Cardiac muscle cell (in vitro differentiated cells and primary cell): Measurements from ENCODE around the gene ZNF329. TPM values are rescaled to one million over a fixed set of nuclear protein-coding genes. Genes with fewer than 3 reads are reported as not detected.

ENCODE experiments used
- DNase-seq, 2 donors: peaks; one replicate each; pipeline versions ENCODE4 v3.0.0 to v3.0.0-alpha.2; 2010 to 2017; ENCODE audit warnings: low read depth in 1 of 2, low spot score in 1 of 2
- H3K27ac ChIP-seq: fragments of 200-600 bp; sonication (generic); 2 replicates; pipeline ENCODE4 v1.5.1; 2016
- H3K27me3 ChIP-seq: fragments of 200-600 bp; sonication (generic); 2 replicates; pipeline ENCODE4 v1.6.0; 2016; ENCODE audit warnings: control low read depth
- H3K36me3 ChIP-seq: fragments of 200-600 bp; sonication (generic); 2 replicates; pipeline ENCODE4 v1.5.1; 2016; ENCODE audit warnings: control low read depth
- H3K4me1 ChIP-seq: fragments of 200-600 bp; sonication (generic); 2 replicates; pipeline ENCODE4 v1.8.1; 2017; ENCODE audit warnings: low read depth, mild to moderate bottlenecking, mixed run types
- H3K4me3 ChIP-seq: fragments of 200-600 bp; sonication (generic); 2 replicates; pipeline ENCODE4 v1.5.1; 2016; ENCODE audit warnings: mild to moderate bottlenecking
- H3K9me3 ChIP-seq: fragments of 200-600 bp; sonication (generic); 2 replicates; pipeline ENCODE4 v1.5.1; 2017; ENCODE audit warnings: low read depth, mild to moderate bottlenecking, control low read depth
- polyA plus RNA-seq: library from polyadenylated mRNA; unstranded; fragments of >200 nt; fragmentation: Nextera tagmentation; extraction: Ambion mirVana; gene quantifications from 2 replicates; pipeline ENCODE4 v1.2.1, GENCODE V29; 2016
- total RNA-seq: library from RNA; depleted of rRNA; stranded (reverse); fragments of >200 nt; gene quantifications from 2 replicates; pipeline ENCODE4 v1.2.3, GENCODE V29; 2016
- TF ChIP-seq, protein P1 (sequence below): IDR thresholded peaks from 2 replicates; pipeline ENCODE4 v1.5.1; 2012; ENCODE audit warnings: low read depth, mild to moderate bottlenecking, low read length

ZNF329 gene
- total and polyA plus RNA-seq, 2 experiments from 2014 or later = 5.2 to 29.6 TPM

DNA sequence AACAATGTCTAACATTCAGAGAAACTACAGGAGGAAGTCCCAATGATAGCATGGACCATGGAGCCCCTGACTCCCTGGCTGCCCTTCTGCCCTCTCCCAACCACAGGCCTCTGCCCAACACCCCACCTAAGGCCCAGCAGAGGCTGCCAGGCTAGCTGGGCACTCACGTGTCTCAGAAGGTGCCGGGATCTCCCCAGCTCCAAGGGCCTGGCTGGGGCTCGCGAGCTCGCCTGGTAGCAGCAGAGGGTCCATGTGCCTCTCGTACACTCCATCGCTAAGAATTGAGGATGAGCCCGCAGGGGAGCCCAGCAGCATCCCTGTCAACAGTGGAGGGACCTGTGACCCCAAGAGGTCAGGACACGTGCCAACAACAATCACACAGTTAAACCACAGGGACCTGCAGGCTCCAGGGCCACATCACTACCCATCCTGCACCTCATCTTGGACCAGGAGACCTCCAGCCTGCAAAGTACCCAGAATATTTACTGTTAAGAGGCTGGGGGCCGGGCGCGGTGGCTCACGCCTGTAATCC is 62.0 kb downstream of the ZNF329 start:
- H3K9me3 ChIP-seq = no peaks in the 10 kb centered on the region
- H3K27me3 ChIP-seq = no peaks in the 10 kb centered on the region
- DNase-seq = no peak
- peaks cover 9% of the 10 kb centered on the region for H3K36me3 ChIP-seq
- TF ChIP-seq, protein P1, sequence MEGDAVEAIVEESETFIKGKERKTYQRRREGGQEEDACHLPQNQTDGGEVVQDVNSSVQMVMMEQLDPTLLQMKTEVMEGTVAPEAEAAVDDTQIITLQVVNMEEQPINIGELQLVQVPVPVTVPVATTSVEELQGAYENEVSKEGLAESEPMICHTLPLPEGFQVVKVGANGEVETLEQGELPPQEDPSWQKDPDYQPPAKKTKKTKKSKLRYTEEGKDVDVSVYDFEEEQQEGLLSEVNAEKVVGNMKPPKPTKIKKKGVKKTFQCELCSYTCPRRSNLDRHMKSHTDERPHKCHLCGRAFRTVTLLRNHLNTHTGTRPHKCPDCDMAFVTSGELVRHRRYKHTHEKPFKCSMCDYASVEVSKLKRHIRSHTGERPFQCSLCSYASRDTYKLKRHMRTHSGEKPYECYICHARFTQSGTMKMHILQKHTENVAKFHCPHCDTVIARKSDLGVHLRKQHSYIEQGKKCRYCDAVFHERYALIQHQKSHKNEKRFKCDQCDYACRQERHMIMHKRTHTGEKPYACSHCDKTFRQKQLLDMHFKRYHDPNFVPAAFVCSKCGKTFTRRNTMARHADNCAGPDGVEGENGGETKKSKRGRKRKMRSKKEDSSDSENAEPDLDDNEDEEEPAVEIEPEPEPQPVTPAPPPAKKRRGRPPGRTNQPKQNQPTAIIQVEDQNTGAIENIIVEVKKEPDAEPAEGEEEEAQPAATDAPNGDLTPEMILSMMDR = no peak
- H3K27ac ChIP-seq = no peak overlapping the region
- H3K4me1 ChIP-seq = no peaks in the 10 kb centered on the region
- no peak overlapping the region for H3K4me3 ChIP-seq

DNA sequence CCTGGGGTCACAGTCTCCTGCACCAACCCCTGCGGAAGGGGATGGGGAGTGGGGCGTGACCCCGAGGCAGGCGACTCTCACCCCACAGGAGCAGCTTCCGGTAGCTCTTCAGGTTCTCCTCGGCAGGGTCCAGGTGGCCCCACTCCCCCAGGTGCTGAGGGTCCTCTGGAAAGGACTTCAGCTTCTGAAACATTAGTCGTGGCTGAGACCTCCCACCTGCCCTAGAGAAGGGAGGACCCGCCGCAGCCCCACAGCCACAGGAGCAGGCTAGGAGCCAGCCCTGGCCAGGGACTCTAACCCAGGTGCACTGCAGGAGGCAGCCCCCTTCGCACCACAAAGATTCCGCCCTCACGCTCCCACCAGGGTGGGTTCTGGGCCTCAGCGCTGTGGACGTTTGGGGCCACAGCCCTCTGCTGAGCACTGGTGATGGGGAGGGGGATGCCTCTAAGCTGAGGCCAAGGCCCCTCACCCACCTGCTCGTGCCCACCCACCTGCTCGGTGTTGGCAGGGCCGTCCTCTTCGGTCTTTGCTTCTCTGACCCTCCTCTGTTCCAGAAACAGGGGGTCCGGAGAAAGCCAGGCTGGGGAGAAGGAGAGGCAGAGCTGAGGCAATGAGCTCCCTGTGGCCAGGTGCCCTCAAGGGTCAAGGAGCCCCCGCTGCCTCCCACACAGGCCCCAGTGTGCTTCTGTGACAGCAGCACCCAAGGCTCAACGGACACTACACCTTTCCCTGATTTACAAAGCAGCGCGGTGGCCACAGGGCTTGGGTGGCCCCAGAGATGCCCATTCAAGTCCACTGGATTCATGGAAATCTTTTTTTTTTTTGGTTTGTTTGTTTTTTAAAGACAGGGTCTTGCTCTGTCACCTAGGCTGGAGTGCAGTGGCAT is 63.5 kb downstream of the ZNF329 start:
- H3K36me3 ChIP-seq = peaks cover 10% of the 10 kb centered on the region
- DNase-seq = no peak
- H3K4me1 ChIP-seq = no peaks in the 10 kb centered on the region
- TF ChIP-seq, protein P1 = no peak
- no peaks in the 10 kb centered on the region for H3K27me3 ChIP-seq
- no peak overlapping the region for H3K27ac ChIP-seq
- H3K4me3 ChIP-seq = no peak overlapping the region
- no peaks in the 10 kb centered on the region for H3K9me3 ChIP-seq

DNA sequence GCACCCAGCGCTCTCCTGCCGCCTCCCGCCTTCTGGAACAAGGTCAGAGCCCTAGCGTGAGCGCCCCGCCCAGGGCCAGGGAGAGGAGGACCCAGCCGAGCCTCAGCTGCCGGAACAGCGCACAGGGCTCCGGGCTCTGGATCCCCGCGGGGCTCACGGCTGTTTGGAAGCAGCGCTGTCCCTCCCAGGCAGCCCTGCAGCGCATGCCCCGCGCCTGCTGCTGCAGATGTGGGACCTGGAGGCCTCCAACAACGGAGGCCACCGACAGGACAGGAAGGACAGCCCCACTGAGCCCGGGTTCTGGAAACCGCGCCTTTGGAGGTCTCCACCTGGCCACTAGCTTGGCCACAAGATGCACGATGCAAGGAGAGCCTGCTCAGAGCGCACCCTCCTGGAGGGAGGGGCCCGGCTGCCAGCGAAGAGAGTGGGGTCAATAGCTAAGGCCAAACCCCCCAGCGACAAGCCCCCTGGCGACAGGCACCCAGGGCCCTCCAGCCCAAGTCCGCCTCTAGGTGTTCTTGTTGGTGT is 65.2 kb downstream of the ZNF329 start:
- H3K36me3 ChIP-seq = peaks cover 10% of the 10 kb centered on the region

DNA sequence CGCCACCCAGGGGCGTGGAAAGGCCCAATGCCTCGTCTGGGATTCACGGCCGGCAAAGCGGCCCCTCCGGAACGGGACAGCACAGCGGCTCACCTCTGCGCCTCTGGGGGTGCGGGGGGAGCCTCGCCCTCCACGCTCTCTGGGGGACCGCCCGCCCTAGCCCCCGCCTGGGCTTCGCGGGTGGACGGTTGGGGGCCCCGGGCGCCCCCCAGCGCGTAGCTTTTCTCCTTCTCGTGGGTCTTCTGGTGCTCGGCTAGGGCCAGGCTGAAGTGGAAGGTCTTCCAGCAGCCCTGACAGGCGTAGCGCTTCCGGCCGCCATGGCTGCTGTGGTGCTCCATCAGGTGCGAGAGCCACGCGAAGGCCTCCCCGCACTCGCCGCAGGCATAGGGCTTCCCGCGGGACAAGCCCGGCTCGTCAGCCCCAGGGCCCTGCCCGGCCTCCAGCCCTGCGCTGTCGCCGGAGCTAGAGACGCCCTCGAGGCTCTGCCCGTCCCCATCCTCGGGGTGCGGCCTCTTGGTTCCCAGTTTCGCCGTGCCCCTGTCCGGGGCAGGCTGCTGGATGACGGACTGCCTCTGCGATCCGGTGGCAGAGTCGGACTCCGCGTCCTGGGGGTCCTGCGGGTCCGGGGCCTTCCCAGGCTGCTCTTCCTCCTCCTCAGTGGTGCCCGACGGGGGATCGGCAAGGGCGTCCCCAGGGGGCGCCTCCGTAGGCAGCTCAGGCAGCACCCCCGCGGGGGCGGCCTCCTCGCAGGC is 65.8 kb downstream of the ZNF329 start:
- TF ChIP-seq, protein P1 = no peak
- no peak for DNase-seq
- Histone ChIP-seq H3K4me1 (no peaks in the 10 kb centered on the region), H3K27me3 (no peaks in the 10 kb centered on the region), H3K9me3 (no peaks in the 10 kb centered on the region), H3K27ac (no peak overlapping the region), H3K4me3 (no peak overlapping the region), H3K36me3 (peaks cover 10% of the 10 kb centered on the region)

More for the DNA sequence above, 65.2 kb downstream of the ZNF329 start:
- H3K4me3 ChIP-seq = no peak overlapping the region
- no peak overlapping the region for H3K27ac ChIP-seq
- no peak for DNase-seq
- no peaks in the 10 kb centered on the region for H3K9me3 ChIP-seq
- H3K4me1 ChIP-seq = no peaks in the 10 kb centered on the region
- TF ChIP-seq, protein P1 = no peak
- no peaks in the 10 kb centered on the region for H3K27me3 ChIP-seq

DNA sequence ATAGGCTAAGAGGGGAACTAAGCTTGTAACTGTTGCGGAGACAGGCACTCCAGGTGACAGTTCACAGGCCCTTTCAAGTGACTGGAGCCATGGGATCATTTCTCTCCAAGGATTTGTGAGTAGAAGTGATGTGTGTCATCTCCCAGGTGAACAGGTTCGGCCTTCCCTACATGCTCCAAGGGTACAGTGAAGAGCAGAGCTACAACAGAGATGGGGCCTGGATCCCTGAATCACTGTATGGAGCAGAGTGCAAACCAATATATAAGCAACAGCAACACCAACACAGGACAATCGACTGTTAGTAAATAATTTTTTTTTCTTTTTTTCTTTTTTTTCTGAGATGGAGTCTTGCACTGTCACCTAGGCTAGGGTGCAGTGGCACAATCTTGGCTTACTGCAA is 67.6 kb downstream of the ZNF329 start:
- H3K36me3 ChIP-seq = peaks cover 8% of the 10 kb centered on the region
- H3K27me3 ChIP-seq = no peaks in the 10 kb centered on the region
- H3K9me3 ChIP-seq = no peaks in the 10 kb centered on the region
- TF ChIP-seq, protein P1 = no peak
- H3K27ac ChIP-seq = no peak overlapping the region
- H3K4me1 ChIP-seq = no peaks in the 10 kb centered on the region
- DNase-seq = no peak
- H3K4me3 ChIP-seq = no peak overlapping the region
